ENCODE measurements around the gene HCN1.

DNA sequence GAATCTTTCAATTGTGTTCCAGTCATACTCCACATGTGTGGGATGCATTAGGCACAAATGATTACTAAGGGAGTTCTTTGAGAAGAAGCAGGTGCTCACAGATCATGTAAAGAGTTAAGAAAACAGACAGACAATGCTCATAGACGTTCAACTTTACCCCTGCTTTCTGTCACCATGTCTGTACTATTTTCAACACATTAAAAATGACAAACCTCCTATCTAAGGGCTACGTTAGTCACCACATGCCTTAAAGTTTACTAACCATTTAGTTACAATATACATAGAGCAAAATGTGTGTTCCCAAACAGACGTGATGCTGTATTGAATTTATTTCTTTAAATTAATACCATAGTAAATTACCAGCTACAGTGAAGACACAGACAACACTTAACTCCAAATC lies 435.9 kb downstream of the HCN1 start:
- TF ChIP-seq CSDC2 (CRISPR knock-in tag; IDR thresholded peaks at IDR 0.05), result no peak
- no peak for TF ChIP-seq ZNF565 (CRISPR knock-in tag; conservative IDR thresholded peaks at IDR 0.05; ENCODE audit: low read depth)
- TF ChIP-seq, protein P1, sequence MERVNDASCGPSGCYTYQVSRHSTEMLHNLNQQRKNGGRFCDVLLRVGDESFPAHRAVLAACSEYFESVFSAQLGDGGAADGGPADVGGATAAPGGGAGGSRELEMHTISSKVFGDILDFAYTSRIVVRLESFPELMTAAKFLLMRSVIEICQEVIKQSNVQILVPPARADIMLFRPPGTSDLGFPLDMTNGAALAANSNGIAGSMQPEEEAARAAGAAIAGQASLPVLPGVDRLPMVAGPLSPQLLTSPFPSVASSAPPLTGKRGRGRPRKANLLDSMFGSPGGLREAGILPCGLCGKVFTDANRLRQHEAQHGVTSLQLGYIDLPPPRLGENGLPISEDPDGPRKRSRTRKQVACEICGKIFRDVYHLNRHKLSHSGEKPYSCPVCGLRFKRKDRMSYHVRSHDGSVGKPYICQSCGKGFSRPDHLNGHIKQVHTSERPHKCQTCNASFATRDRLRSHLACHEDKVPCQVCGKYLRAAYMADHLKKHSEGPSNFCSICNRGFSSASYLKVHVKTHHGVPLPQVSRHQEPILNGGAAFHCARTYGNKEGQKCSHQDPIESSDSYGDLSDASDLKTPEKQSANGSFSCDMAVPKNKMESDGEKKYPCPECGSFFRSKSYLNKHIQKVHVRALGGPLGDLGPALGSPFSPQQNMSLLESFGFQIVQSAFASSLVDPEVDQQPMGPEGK (CRISPR knock-in tag; IDR thresholded peaks at IDR 0.05; ENCODE audit: borderline replicate concordance), result no peak
- no peak for TF ChIP-seq RARB (CRISPR knock-in tag; IDR thresholded peaks at IDR 0.05)
- no peak for TF ChIP-seq ZNF8 (CRISPR knock-in tag; IDR thresholded peaks at IDR 0.05)
- TF ChIP-seq ZFP30 (CRISPR knock-in tag; IDR thresholded peaks at IDR 0.05), result no peak
- TF ChIP-seq ZNF70 (CRISPR knock-in tag; IDR thresholded peaks at IDR 0.05), result no peak
- TF ChIP-seq TSHZ2 (CRISPR knock-in tag; IDR thresholded peaks at IDR 0.05), result no peak
- TF ChIP-seq SNAI2 (CRISPR knock-in tag; IDR thresholded peaks at IDR 0.05), result no peak
- TF ChIP-seq ZFP3 (CRISPR knock-in tag; IDR thresholded peaks at IDR 0.05), result no peak
